GM21447 (cell line): ENCODE data around the gene MOSMO.
"Not testable (repeated sequence)": the region's sequence is repeated elsewhere in the genome, so short reads cannot be mapped to it uniquely, and the experiment has no call there.

Experiments used
- ATAC-seq: cut with Tn5 transposase; IDR thresholded peaks from one replicate; pipeline ENCODE4 v1.9.1; 2021; ENCODE audit not compliant: unreplicated experiment

Gene MOSMO

DNA sequence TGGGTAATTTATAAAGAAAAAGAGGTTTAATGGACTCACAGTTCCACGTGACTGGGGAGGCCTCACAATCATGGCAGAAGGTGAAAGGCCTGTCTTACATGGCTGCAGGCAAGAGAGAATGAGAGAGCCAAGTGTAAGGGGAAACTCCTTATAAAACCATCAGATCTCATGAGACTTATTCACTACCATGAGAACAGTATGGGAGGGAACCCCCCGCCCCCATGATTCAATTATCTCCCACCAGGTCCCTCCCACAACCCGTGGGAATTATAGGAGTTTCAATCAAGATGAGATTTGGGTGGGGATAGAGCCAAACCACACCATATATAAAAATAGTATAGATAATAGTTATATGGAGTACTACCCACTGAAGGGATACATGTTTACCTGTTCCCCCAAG, 36.0 kb downstream of the MOSMO start:
- not testable (repeated sequence) for ATAC-seq

GRCh38 chr16:22045888-22046287, 38.0 kb downstream of the MOSMO start:
- ATAC-seq, result not testable (repeated sequence)

DNA sequence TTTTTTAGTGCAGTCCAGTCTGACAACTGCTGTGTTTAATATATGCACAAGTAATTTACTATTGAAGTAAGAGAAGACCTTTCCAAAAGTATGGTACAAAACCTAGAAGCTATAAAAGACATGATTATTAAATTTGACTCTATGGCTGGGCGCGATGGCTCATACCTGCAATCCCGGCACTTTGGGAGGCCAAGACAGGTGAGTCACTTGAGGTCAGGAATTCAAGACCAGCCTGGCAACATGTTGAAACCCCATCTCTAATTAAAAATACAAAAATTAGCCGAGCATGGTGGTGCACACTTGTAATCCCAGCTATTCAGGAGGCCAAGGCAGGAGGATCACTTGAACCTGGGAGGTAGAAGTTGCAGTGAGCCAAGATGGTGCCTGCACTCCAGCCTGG, 43.1 kb downstream of the MOSMO start:
- ATAC-seq, result no peak

DNA sequence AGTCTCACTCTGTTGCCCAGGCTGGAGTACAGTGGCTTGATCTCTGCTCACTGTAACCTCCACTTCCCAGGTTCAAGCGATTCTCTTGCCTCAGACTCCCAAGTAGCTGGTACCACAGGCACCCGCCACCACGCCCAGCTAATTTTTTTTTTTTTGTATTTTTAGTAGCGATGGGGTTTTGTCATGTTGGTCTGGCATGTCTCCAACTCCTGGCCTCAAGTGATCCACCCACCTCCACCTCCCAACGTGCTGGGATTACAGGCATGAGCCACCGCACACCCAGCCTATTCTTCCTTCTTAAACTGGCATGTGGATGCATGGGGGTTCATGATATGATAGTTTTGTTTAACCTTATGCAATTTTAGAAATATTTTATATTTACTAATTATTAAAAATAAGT, 45.1 kb downstream of the MOSMO start:
- ATAC-seq, result no peak

DNA sequence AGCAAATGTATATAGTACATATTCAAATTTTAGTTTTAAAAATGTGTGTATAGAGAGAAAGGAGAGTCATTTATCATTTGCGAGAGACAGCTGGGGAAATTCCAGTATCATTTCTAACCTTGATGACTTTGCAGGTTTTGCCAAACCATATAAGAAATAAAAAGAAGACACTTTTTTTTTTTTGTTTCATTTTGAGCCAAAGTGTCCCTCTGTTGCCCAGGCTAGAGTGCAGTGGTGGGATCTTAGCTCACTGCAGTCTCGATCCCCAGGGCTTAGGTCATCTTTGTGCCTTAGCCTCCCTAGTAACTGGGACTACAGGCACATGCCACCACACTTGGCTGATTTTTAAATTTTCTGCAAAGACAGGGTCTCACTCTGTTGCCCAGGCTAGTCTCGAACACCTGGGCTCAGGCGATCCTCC, 46.0 kb downstream of the MOSMO start:
- ATAC-seq, result no peak

GRCh38 chr16:22054847-22055590, 47.1 kb downstream of the MOSMO start:
- ATAC-seq, result no peak

DNA sequence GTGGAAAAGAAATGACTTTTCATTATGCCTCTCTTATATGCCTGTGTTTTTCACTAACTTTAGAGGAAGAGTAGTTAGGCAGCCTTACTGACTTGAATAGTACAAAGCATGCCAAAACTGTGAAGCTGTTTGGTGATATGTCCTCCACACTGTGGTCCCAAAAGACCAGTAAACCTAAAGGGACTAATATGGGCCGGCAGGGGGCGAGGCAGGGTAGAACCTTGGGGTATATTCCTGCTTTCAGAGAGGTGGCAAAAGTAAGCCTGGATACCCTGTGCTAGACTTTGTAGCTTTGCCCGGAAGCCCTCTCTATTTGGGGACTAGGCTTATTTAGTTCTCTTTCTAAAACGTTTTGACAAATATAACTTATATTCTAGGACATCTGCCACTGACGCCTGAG, 48.0 kb downstream of the MOSMO start:
- ATAC-seq, result no peak

DNA sequence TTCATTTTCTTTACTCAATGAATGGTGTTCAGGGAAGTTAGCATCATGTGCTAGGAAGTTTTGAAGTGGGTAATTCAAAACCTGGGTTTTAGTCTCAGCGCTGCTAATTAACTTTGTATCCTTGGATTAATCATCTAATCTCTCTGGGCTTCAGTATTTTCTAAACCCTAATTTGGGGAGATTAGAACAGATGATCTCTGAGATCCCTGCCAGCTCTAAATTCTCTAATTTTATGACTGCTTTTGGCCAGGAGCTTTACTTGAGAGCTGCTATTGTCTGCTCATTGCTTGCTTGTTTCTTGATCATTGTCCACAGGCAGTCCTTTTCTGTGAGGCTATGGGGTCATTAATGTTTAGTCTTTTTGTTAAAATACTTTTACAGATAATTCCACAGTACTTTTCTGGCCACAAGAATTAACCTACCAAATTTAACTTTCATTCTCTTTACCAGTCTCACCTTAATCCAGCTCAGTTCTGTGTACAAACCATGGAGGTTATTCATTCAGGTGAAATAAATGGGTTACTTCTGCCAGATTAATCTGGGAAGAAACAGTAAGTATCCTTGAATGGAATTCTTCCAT, 56.1 kb downstream of the MOSMO start:
- ATAC-seq, result no peak

GRCh38 chr16:22065252-22065651, 57.3 kb downstream of the MOSMO start:
- ATAC-seq, result no peak

- no peak for ATAC-seq
Measured at GRCh38 chr16:22070361-22071330, 62.7 kb downstream of the MOSMO start.

GRCh38 chr16:22071331-22071910, 63.5 kb downstream of the MOSMO start:
- ATAC-seq, result no peak

DNA sequence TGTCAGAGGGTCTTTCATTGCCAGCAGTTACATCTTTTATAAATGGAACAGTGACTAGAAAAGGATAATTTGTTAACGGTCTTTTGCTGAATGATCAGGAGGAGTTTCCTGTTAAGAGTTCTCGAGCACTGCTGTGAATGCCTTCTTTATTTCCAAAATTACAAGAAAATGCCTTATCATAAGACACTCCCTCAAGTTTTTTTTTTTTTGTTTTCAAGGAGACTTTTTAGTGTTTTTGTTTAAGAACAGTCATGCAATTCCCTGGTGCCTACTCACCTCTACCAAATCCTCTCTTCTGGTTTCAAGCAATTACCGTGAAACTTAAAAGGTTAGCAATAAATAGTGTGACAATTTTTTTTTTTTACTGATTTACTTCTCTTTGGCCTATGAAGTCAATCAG, 65.4 kb downstream of the MOSMO start:
- ATAC-seq, result no peak

- ATAC-seq, result no peak
Measured at GRCh38 chr16:22075043-22075757, 67.3 kb downstream of the MOSMO start.

DNA sequence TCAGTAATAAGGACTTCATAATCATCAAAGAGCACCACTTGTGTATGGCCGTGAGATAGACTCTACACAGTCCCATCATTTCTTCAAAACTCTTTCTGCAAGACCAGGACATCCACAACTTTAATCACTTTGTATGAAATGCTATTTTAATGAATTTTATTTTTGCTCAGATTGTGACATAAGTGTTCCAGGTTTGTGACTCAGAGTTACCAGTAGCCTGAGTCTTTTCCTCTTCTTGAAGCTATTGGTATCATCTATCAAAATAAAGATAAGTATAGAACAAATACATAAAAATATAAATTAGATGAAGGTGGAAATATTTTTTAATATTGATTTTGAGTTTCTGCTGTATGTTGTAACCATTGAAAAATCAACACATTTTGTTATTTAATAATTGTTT, 67.9 kb downstream of the MOSMO start:
- ATAC-seq, result no peak

DNA sequence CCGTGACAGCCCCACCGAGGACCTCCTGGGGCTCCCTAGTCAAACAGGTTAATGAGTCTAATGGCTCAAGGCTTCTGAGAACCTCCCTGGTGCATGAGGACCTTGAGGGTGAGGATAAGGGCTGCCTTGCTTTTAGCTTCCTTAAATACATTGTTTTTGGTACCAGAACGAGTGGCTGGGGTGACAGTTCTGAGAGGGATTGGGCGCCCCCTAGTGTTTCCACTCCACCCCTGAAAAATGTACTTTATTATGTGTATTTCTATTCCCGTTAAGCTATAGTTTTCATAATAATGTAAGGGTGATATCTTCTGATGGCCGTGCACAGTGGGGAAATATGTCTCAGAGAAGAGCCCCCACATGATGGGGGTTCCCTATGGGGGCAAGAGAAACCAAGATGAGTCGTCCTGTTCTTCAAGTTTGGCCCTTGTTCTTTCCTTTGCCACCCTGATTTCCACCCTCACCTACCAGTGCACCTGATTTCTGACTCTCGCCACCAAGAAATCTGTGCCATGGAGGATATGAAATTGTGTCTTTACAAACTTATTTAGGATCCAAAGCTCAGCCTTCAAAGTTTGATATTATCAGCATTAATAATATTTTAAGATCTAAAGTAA, 69.9 kb downstream of the MOSMO start:
- no peak for ATAC-seq

DNA sequence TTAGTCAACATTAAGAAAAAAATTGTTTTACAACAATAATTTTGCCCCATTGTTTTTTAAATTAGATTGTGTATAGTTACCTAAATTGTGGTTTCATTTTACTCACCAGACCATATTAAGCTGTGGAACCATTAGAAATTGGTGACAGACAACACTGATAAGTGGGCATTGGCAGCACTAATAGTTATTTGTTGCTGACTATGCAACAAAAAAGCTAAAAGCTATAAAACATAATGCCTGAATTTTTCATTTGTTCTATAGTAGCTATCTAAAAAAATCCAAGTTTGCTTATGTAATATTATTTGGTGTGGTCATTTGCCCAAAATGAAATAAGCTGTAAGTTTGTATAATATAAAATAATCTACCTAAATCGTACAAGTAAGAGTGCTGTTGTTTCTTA, 70.7 kb downstream of the MOSMO start:
- ATAC-seq, result no peak

DNA sequence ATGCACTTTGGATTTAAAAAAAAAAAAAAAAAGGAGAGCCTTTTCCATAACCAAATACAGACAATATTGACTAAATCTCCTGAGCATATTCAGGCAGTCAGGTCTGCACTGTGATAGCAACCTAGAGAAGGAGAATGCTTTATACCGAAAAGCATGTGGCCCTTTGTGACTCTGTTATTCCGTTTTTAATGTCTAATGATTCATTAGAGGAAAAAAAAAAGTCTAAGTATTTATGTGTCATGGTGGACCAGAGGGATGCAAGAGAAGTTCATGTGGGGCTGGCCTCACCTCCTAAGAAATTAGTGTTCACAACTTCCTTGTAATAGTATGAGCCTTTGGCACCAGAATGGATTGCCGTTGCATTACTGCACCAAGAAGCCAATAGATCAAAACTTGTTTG, 73.1 kb downstream of the MOSMO start:
- no peak for ATAC-seq

DNA sequence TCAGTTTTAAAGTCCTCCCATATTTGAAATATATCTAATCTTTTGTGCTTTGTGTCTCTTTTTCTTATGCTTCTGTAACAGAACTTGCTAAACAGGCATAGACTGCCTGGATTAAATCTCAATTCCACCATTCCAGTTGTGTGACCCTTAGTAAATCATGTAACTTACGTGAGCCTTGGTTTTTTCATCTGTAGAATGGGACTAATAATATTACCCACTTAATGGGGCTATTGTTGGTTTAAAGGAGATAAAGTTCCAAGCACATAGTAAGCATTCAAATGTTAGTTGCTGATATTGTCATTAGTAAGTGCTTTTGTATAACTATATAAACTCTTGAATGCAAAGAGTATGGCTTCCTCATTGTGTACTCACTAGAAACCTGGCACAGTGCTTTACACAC, 78.5 kb downstream of the MOSMO start:
- no peak for ATAC-seq

DNA sequence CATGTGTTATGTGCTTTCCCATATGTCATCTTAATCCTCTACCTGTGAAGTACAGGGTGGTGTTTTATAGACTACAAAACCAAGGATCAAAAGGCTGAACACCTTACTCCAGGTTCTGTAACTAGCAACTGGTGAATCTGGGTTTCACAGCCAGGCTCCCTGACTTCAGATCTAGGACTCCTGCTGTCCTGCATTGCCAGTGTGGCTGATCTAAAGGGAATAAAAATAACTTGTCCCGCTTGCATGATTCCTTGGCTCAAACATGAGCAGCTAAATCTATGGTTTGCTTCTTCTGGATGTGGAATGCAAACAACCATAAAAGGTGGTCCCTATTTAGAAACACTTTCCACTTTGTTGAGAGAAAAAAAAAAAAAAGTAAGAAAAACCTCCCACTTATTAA, 80.7 kb downstream of the MOSMO start:
- ATAC-seq, result no peak

- no peak for ATAC-seq
Measured at GRCh38 chr16:22089910-22090309, 82.0 kb downstream of the MOSMO start.
